LNCAP (cell line): ENCODE measurements around the gene ENAH.

Experiments
- CTCF ChIP-seq: fragments of 450-650 bp; IDR thresholded peaks from 2 replicates; pipeline ENCODE4 v1.5.1; 2017; ENCODE audit warnings: mild to moderate bottlenecking

Gene ENAH

GRCh38 chr1:225509770-225510169 lies 143.2 kb downstream of the ENAH start:
- no peak for TF ChIP-seq CTCF

GRCh38 chr1:225509376-225509707 lies 143.6 kb downstream of the ENAH start:
- no peak for TF ChIP-seq CTCF

GRCh38 chr1:225508538-225509375 lies 144.2 kb downstream of the ENAH start:
- TF ChIP-seq CTCF = no peak

GRCh38 chr1:225506727-225507126 lies 146.2 kb downstream of the ENAH start:
- no peak for TF ChIP-seq CTCF

GRCh38 chr1:225504776-225505175 lies 148.1 kb downstream of the ENAH start:
- no peak for TF ChIP-seq CTCF

- no peak for TF ChIP-seq CTCF
Observed at GRCh38 chr1:225500624-225501192, 152.2 kb downstream of the ENAH start.

- TF ChIP-seq CTCF = no peak
Observed at GRCh38 chr1:225498549-225499136, 154.3 kb downstream of the ENAH start.
